HG02798 (cell line): ENCODE results near the gene MUCL3.
"Not testable (repeated sequence)": the region's sequence is repeated elsewhere in the genome, so short reads cannot be mapped to it uniquely, and the experiment has no call there.

Source experiments
- ATAC-seq: cut with Tn5 transposase; IDR thresholded peaks from one replicate; pipeline ENCODE4 v1.9.1; 2021; ENCODE audit warnings: mild to moderate bottlenecking; ENCODE audit not compliant: unreplicated experiment, poor library complexity

MUCL3 gene

GRCh38 chr6:30972816-30973215 is 32.0 kb downstream of the MUCL3 start:
- ATAC-seq: no peak

- no peak for ATAC-seq
Observed at GRCh38 chr6:30974490-30975252, 33.9 kb downstream of the MUCL3 start.

GRCh38 chr6:30979141-30979540 is 38.4 kb downstream of the MUCL3 start:
- no peak for ATAC-seq

GRCh38 chr6:30979690-30980089 is 38.9 kb downstream of the MUCL3 start:
- ATAC-seq: no peak

GRCh38 chr6:30981942-30982772 is 41.4 kb downstream of the MUCL3 start:
- ATAC-seq: no peak

GRCh38 chr6:30983439-30983838 is 42.7 kb downstream of the MUCL3 start, which contains the start of gene MUC21:
TSS of gene MUC21 (plus strand) at chr6:30983718. CDS start at chr6:30983959, 241 bp downstream.
- ATAC-seq: no peak

GRCh38 chr6:30985490-30985889 is 44.7 kb downstream of the MUCL3 start:
- no peak for ATAC-seq

- ATAC-seq: no peak
Observed at GRCh38 chr6:30987304-30987703, 46.5 kb downstream of the MUCL3 start.

- no peak for ATAC-seq
Observed at GRCh38 chr6:30988209-30988825, 47.5 kb downstream of the MUCL3 start.

GRCh38 chr6:30990422-30991086 is 49.8 kb downstream of the MUCL3 start:
- no peak for ATAC-seq

- no peak for ATAC-seq
Observed at GRCh38 chr6:30991891-30992290, 51.1 kb downstream of the MUCL3 start.

- no peak for ATAC-seq
Observed at GRCh38 chr6:30997301-30997700, 56.5 kb downstream of the MUCL3 start.

GRCh38 chr6:30998785-30999184 is 58.0 kb downstream of the MUCL3 start:
- ATAC-seq: no peak

- not testable (repeated sequence) for ATAC-seq
Observed at GRCh38 chr6:31000067-31000860, 59.5 kb downstream of the MUCL3 start.

- ATAC-seq: no peak
Observed at GRCh38 chr6:31001281-31001888, 60.6 kb downstream of the MUCL3 start.

- ATAC-seq: no peak
Observed at GRCh38 chr6:31002471-31002870, 61.7 kb downstream of the MUCL3 start.
